Testis (tissue), 3 donors: ENCODE data around the gene PREPL. TPM values are rescaled to one million over a fixed set of nuclear protein-coding genes. Genes with fewer than 3 reads are reported as not detected.
A peak's percentile ranks its signal among the peaks of the same experiment; 100 is the strongest.
"Not testable (repeated sequence)": the region's sequence is repeated elsewhere in the genome, so short reads cannot be mapped to it uniquely, and the experiment has no call there.

Experiments used
- DNase-seq: peaks from one replicate; pipeline ENCODE4 v3.0.0-alpha.2; 2019
- H3K27ac ChIP-seq, 2 donors: fragments of 200-600 bp; sonication (generic); one replicate each; pipeline ENCODE4 v1.5.1; 2019
- H3K27me3 ChIP-seq: fragments of 200-600 bp; sonication (generic); one replicate; pipeline ENCODE4 v1.5.1; 2019
- H3K36me3 ChIP-seq: fragments of 200-600 bp; sonication (generic); one replicate; pipeline ENCODE4 v1.5.1; 2017; ENCODE audit warnings: low read depth; ENCODE audit errors: missing control alignments
- H3K4me1 ChIP-seq: fragments of 200-600 bp; sonication (generic); one replicate; pipeline ENCODE4 v1.5.1; 2019
- H3K4me3 ChIP-seq, 2 donors: fragments of 200-600 bp; sonication (generic); one replicate each; pipeline ENCODE4 v1.5.1; 2017 to 2019
- H3K9me3 ChIP-seq: fragments of 200-600 bp; sonication (generic); one replicate; pipeline ENCODE4 v1.5.1; 2017
- POLR2A ChIP-seq: fragments of 450-650 bp; IDR thresholded peaks from one replicate; pipeline ENCODE4 v1.6.1; 2017; ENCODE audit warnings: antibody characterized with exemption, mild to moderate bottlenecking, moderate library complexity
- WGBS, 2 donors: methylation state at CpG; one replicate each; pipeline ENCODE4 v1.1.5; 2018; 5-methylcytosine and 5-hydroxymethylcytosine counted together
- intact Hi-C: fragments of 100-400 bp; cut with DNase I; formaldehyde crosslinking; loops from one replicate; pipeline ENCODE4 v1.15.1; 2023; ENCODE audit warnings: low total_unique reads
- polyA plus RNA-seq: library from polyadenylated mRNA; stranded (reverse); fragments of 350-450 nt; fragmentation: Illumina TruSeq; extraction: RNeasy Lipid Tissue Mini Kit (QIAGEN cat#74804); gene quantifications from one replicate; pipeline ENCODE4 v1.2.3, GENCODE V29; 2014; ENCODE audit warnings: low read depth, low replicate concordance; ENCODE audit not compliant: insufficient read depth
- total RNA-seq, 2 donors: library from RNA; depleted of rRNA; stranded (reverse); fragments of >200 nt; gene quantifications; one replicate each; pipeline ENCODE4 v1.2.3, GENCODE V29; 2016
- TF ChIP-seq, protein P1 (sequence below), 3 experiments: fragments of 450-650 bp in 2 of 3; fragments of 200-600 bp in 1 of 3; sonication (generic) in 1 of 3; IDR thresholded peaks; one replicate each; pipeline ENCODE4 v1.5.1; 2016 to 2019; ENCODE audit warnings: antibody characterized with exemption in 3 of 3, mild to moderate bottlenecking in 2 of 3, moderate library complexity in 1 of 3

PREPL gene
- total and polyA plus RNA-seq, 3 donors from 2014 or later: 47.8 to 65.3 (median 59.6) TPM

DNA sequence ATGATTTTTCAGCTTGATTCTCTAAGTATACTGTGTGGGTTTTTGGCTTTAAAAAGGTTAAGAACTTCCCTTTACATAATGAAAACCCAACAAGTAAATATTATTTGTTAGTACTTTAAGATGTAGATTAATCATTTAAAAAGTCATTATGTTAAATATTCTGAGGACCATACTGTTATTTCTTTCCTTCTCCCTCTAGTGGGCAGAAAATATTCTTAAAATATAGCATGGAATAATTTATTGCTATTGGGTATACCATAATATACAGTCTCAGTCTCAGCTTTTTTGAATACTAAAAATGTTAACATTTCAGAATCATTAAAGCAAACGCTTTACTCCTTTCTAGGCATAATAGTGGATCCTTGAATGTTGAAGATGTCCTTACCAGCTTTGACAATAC is 28.6 kb upstream of the PREPL start:
- 84 to 90% methylated on average over 1 of the region's 1 CpG for WGBS, 2 donors
- Histone ChIP-seq H3K9me3 (no peaks in the 10 kb centered on the region), H3K4me1 (no peaks in the 10 kb centered on the region), H3K36me3 (no peaks in the 10 kb centered on the region), H3K27me3 (no peaks in the 10 kb centered on the region), H3K4me3 (no peak overlapping the region), H3K27ac (no peak overlapping the region)
- no peak for TF ChIP-seq POLR2A
- TF ChIP-seq, protein P1, sequence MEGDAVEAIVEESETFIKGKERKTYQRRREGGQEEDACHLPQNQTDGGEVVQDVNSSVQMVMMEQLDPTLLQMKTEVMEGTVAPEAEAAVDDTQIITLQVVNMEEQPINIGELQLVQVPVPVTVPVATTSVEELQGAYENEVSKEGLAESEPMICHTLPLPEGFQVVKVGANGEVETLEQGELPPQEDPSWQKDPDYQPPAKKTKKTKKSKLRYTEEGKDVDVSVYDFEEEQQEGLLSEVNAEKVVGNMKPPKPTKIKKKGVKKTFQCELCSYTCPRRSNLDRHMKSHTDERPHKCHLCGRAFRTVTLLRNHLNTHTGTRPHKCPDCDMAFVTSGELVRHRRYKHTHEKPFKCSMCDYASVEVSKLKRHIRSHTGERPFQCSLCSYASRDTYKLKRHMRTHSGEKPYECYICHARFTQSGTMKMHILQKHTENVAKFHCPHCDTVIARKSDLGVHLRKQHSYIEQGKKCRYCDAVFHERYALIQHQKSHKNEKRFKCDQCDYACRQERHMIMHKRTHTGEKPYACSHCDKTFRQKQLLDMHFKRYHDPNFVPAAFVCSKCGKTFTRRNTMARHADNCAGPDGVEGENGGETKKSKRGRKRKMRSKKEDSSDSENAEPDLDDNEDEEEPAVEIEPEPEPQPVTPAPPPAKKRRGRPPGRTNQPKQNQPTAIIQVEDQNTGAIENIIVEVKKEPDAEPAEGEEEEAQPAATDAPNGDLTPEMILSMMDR (IDR thresholded peaks at IDR 0.05): peak in 1 of 3 experiments; percentile 29
- DNase-seq: no peak
- intact Hi-C loops: no loop called here

DNA sequence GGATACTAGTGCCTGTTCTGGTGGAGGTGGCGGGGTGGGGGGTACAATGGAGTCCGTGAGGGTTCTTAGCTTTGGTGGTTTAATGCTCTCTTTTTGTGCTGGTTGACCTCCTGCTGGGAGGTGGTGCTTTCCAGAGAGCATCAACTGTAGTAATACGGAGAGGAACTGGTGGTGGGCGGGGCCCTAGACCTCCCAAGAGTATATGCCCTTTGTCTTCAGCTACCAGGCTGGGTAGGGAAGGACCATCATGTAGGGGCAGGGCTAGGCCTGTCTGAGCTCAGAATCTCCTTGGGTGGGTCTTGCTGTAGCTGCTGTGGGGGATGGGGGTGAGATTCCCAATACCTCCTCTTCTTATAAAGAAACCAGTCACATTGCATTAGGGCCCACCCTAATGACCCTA is 27.6 kb upstream of the PREPL start:
- H3K4me1 ChIP-seq: no peaks in the 10 kb centered on the region
- 66 to 69% methylated on average over 4 of the region's 4 CpGs for WGBS, 2 donors
- no peak overlapping the region for H3K4me3 ChIP-seq
- TF ChIP-seq, protein P1 (IDR thresholded peaks at IDR 0.05): no peak
- no peak for TF ChIP-seq POLR2A
- no peak for DNase-seq
- no peaks in the 10 kb centered on the region for H3K27me3 ChIP-seq
- H3K9me3 ChIP-seq: no peaks in the 10 kb centered on the region
- H3K27ac ChIP-seq: no peak overlapping the region
- intact Hi-C loops: no loop called here
- H3K36me3 ChIP-seq: no peaks in the 10 kb centered on the region

DNA sequence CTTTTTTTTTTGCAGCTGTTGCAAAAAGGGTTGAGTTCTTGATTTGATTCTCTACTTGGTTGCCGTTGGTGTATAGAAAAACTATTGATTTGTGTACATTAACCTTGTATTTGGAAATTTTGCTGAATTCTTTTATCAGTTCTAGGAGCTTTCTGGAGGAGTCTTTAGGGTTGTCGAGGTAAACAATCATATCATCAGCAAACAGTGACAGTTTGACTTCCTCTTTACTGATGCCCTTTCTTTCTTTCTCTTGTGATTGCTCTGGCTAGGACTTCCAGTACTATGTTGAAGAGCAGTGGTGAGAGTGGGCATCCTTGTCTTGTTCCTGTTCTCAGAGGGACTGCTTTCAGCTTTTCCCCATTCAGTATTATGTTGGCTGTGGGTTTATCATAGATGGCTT is 23.9 kb upstream of the PREPL start:
- H3K4me3 ChIP-seq, H3K27me3 ChIP-seq, intact Hi-C loops, H3K36me3 ChIP-seq, H3K9me3 ChIP-seq, H3K27ac ChIP-seq, DNase-seq, H3K4me1 ChIP-seq: not testable (repeated sequence)
- 86 to 90% methylated on average over 2 of the region's 2 CpGs for WGBS, 2 donors

DNA sequence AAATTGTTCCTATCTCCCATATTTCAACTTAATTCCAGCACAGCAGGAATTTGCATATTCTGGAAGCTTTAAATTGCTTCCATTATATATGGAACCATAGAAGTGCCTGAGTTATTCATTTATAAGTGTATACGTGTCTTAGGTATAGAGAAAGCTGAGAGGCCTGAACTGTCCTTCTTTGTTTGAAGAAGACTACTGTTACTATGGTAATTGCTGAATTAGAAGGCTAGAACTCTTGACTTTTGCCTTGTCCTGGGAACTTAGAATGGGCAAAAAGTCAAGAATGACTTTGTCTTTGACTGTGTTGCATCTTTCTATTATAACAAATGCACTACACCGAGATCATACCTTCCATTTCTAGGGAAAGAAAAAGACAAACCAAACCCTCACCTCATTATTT is 16.2 kb upstream of the PREPL start:
- no peaks in the 10 kb centered on the region for H3K9me3 ChIP-seq
- no peaks in the 10 kb centered on the region for H3K4me1 ChIP-seq
- no peak overlapping the region for H3K4me3 ChIP-seq
- no peak overlapping the region for H3K27ac ChIP-seq
- no peaks in the 10 kb centered on the region for H3K36me3 ChIP-seq
- TF ChIP-seq, protein P1 (IDR thresholded peaks at IDR 0.05): no peak
- no peak for TF ChIP-seq POLR2A
- no peaks in the 10 kb centered on the region for H3K27me3 ChIP-seq
- DNase-seq: no peak
- intact Hi-C loops: no loop called here
- 93 to 96% methylated on average over 2 of the region's 2 CpGs for WGBS, 2 donors

DNA sequence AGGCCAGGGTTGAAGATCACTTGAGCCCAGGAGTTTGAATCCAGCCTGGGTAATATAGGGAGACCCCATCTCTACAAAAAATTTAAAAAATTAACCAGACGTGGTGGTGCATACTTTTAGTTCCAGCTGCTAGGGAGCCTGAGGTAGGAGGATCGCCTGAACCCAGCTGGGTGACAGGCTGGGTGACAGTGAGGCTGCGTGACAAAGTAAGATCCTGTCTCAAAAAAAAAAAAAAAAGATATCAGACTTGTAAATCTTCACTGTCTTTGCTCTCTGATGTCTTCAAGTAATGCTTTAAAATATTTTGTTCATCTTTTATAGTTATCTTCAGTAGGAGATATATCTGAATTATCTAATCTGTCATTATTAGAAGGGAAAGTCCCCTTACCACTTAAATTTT is 11.0 kb upstream of the PREPL start:
- no peak for TF ChIP-seq POLR2A
- TF ChIP-seq, protein P1 (IDR thresholded peaks at IDR 0.05): no peak
- intact Hi-C loops: no loop called here
- 90 to 92% methylated on average over 3 of the region's 3 CpGs for WGBS, 2 donors
- Histone ChIP-seq H3K4me3 (no peak overlapping the region), H3K27me3 (no peaks in the 10 kb centered on the region), H3K4me1 (no peaks in the 10 kb centered on the region), H3K27ac (no peak overlapping the region), H3K36me3 (no peaks in the 10 kb centered on the region), H3K9me3 (no peaks in the 10 kb centered on the region)
- DNase-seq: no peak
